HEK293 (cell line): ENCODE results near the gene ELAVL2.

Experiments used
- RBAK ChIP-seq: fragments of 450-650 bp; formaldehyde crosslinking; IDR thresholded peaks from 2 replicates; pipeline ENCODE4 v1.5.1; 2016; ENCODE audit warnings: missing biosample characterization, missing genetic modification characterization
- ZNF423 ChIP-seq: fragments of 450-650 bp; formaldehyde crosslinking; IDR thresholded peaks from 2 replicates; pipeline ENCODE4 v1.5.1; 2016; ENCODE audit warnings: missing biosample characterization, missing genetic modification characterization
- TF ChIP-seq, protein P1 (sequence below): fragments of 450-650 bp; formaldehyde crosslinking; IDR thresholded peaks from 2 replicates; pipeline ENCODE4 v1.5.1; 2017; ENCODE audit warnings: missing biosample characterization, missing genetic modification characterization
- TF ChIP-seq, protein P2 (sequence below): fragments of 450-650 bp; formaldehyde crosslinking; IDR thresholded peaks from 2 replicates; pipeline ENCODE4; 2016; ENCODE audit warnings: missing biosample characterization, missing genetic modification characterization
- TF ChIP-seq, protein P3 (sequence below): fragments of 450-650 bp; formaldehyde crosslinking; IDR thresholded peaks from 2 replicates; pipeline ENCODE4 v1.5.1; 2016; ENCODE audit warnings: missing biosample characterization, missing genetic modification characterization

DNA sequence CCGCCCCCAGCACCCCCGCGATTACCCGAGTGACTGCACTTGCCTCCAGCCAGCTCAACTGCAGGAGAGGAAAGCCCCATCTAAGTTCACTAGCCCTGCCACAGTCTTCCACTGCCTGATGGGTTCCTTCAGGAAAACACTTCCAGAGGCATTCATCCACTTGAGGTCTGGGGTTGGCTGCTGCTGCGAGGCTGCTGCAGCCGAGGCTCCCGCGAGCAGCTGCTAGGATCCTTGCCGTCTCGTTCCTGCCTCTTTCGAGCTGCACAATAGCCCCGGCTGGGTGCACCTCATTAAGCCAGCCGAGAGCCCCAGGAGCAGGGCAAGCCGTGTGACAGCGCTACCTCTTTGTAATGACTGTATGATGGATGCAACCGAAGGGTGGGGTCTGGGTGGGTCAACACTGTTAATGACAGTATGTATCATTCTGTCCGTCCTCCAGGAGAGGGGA, 24.2 kb upstream of the ELAVL2 start:
- TF ChIP-seq, protein P1, sequence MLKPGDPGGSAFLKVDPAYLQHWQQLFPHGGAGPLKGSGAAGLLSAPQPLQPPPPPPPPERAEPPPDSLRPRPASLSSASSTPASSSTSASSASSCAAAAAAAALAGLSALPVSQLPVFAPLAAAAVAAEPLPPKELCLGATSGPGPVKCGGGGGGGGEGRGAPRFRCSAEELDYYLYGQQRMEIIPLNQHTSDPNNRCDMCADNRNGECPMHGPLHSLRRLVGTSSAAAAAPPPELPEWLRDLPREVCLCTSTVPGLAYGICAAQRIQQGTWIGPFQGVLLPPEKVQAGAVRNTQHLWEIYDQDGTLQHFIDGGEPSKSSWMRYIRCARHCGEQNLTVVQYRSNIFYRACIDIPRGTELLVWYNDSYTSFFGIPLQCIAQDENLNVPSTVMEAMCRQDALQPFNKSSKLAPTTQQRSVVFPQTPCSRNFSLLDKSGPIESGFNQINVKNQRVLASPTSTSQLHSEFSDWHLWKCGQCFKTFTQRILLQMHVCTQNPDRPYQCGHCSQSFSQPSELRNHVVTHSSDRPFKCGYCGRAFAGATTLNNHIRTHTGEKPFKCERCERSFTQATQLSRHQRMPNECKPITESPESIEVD (tag by site-specific recombination) = no peak
- TF ChIP-seq, protein P2, sequence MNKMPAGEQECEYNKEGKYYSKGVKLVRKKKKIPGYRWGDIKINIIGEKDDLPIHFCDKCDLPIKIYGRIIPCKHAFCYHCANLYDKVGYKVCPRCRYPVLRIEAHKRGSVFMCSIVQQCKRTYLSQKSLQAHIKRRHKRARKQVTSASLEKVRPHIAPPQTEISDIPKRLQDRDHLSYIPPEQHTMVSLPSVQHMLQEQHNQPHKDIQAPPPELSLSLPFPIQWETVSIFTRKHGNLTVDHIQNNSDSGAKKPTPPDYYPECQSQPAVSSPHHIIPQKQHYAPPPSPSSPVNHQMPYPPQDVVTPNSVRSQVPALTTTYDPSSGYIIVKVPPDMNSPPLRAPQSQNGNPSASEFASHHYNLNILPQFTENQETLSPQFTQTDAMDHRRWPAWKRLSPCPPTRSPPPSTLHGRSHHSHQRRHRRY (tag by site-specific recombination) = no peak
- TF ChIP-seq ZNF423 (tag by site-specific recombination) = no peak
- no peak for TF ChIP-seq RBAK (tag by site-specific recombination)
- TF ChIP-seq, protein P3, sequence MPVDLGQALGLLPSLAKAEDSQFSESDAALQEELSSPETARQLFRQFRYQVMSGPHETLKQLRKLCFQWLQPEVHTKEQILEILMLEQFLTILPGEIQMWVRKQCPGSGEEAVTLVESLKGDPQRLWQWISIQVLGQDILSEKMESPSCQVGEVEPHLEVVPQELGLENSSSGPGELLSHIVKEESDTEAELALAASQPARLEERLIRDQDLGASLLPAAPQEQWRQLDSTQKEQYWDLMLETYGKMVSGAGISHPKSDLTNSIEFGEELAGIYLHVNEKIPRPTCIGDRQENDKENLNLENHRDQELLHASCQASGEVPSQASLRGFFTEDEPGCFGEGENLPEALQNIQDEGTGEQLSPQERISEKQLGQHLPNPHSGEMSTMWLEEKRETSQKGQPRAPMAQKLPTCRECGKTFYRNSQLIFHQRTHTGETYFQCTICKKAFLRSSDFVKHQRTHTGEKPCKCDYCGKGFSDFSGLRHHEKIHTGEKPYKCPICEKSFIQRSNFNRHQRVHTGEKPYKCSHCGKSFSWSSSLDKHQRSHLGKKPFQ (tag by site-specific recombination) = no peak
